HuH-7 (cell line): ENCODE measurements around the gene LSM6.

Experiments
- DNase-seq: peaks from one replicate; pipeline ENCODE4 v3.0.0; 2011; ENCODE audit warnings: low spot score

LSM6 gene

DNA sequence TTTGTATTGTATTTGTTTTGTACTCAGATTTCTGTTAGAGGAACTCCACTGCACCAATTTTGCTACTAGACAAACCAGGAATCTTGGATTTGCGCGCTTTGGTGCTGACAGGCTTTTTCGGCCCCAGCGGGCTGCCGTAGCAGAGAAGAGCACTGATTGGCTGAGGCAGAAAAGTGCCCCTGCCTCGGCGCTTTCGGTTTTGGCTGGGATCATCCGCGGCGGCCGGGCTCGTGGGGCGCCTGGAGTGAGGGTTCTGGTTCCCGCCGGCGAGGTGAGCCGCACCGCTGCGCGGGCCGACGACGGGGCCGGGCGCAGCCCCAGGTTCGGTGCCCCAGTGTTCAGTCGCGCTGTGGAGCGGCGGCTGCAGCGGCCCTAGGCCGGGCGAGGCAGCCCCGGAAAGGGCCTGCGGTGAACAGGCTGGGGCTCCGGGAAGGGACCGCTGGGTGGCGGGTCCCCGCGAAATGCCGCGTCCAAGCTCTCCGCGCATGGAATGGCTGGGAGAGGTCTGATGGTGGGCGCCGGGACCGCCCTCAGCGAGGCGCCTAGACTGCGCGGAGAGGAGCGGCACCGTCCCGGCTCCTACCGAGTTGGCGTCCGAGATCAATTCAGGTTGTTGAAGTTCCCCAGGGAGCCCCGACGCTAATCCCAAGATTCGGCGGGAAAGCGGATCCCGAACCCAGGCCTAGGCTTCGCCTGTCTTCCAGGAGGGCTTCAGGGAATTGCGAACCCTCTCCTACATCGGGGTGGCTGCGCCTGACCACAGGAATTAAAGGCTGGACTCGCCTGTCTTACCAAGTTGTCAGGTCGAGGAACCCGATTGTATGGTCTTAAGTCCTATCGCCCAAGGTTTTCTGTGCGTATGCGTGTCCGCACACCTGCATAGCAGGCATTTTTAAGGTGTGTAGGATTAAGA lies at the start of gene LSM6:
LSM6 (plus strand) TSS at position 178 of the 913 bp plus-strand sequence. CDS start 7,204 bp downstream, outside the sequence.
- peak; percentile 78 for DNase-seq

DNA sequence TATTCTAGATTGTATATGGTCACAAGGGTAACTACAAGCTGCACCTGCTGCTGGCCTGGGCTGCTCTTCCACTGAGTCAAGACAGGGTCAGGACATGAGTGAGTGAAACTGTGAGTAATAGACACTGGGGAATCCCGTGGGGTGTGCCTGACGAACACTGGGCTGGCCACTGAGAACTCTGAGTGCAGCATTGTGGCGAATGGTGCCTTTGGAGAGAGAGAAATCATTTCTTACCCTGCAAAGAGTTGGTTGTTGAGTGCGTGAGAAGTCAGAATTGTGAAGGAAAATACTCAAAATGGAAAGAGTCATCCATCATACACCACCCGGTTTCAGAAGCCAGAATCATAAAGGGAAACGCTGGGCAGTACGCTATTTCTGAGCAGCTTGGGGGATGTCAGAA lies 43.1 kb upstream of the LSM6 start:
- DNase-seq = no peak

DNA sequence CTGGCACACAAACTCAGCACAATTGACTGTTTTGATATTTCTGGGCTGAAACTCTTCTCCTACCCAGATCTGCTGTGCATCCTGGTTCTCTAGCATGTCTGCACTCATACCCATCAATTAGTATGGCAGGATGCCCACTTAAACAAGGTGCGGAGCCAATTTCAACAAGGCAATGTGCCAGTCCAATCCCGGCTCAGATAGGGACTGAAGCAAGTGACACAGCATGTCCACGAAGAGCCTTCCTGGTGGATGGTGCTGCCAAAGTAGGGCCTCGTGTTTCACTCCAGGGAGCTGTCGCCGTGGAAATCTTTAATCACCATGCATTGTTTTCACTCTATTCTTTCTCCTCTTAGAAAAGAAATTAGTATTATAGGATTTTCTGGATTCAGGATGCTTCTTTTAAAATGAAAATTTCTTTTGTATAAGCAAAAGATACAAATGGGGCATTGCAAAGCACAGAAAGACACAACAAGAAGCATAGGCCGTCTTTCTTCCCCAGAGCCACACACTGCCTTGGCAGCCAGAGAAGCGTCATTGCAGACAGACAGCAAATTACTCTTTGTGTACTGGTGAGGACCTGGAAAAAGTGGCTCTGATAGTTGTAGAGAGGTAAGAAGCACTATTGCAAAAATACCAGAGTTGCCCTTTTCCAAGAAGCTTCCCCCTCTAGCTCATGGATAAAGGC lies 40.6 kb upstream of the LSM6 start:
- DNase-seq = no peak

DNA sequence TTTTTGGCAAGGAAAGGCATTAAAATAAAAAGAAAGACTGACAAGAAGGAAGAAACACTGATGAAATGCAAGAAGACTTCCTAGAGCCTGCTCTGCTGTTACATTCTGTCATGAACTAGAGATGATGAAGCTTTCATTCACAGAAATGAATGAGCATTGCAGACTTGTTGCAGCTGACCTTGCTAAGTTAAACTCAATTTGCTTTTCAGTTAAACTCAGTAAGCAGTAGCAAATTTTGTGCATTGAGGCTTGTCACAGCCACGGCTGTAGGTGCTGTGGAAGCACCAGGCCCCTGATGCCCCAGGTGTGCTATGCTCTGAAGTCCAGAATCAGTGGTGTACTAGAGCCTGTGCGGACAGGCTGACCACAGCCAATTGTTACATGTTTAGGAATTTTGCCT lies 39.6 kb upstream of the LSM6 start:
- no peak for DNase-seq

DNA sequence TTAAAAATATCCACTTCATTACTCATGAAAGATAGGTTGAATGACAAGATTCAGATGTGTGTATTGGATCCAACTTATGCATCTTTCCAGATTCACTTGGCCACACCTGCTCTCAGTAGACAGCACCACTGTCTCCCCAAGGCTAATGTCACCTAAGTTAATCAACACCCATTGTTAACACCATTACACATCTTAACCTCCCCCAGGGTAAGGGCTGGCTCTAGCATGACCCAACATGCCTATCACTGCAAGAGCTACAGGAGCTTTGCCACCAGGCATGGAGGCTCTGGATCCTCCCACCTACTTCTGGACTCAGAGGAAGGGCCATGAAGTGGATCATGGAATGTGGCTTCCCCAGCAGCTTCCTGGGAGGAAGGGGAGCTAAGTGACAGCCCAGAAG lies 32.8 kb upstream of the LSM6 start:
- no peak for DNase-seq

DNA sequence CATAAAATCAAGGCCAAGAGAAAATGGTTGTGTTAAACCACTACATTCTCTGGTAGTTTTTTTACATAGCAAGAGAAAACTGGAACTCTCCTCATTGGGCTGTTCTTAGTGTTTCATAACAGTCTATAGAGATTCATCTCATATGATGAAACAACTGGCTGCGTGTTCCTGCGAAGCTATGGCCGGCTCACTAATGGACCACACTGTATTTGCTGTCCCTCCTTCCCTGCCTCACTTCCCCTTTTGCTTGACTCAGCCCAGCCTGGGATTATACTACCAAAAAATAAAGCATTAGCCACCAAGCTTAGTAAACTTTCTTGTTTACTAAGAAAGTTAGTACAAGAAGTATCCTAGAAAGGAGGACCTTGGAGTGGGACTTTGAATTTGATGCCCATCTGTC lies 31.6 kb upstream of the LSM6 start:
- DNase-seq = no peak

DNA sequence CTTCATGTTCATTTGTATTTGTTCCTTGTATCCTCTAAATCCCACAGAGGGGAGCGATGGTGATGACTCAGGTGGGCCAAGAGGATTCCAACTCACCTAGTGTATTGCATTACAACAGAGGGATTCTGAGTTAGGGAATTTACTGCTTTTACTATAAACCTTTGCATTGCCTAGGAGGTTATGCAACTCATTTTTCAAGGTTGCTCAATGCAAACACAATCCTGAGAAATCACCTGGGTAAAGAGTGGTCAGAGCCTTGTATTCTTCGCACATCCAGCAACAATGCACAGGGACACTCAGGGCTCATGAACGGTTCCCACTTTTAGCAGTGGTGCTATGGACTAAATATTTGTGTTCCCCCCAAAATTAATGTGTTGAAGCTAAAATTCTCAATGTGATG lies 28.6 kb upstream of the LSM6 start:
- DNase-seq = peak; percentile 23

DNA sequence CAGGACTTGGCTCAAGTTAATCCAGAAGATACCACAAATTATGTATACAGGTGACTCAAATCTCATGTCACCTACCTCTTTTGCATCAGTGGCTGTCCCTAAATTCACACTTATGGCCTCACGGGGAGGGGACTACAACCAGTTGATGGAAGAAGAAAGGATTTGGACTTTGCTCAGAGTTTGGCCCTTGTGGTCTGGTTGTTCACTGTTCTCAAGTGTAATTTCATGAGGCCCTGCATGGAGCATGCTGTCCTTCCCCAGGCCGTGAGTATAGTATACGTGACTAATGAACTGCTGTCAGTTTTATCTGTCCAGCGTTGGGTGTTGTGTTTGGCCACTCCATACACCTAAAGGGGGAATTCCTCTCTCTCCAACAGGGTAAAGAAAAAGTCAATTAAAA lies 27.5 kb upstream of the LSM6 start:
- DNase-seq = peak; percentile 17

DNA sequence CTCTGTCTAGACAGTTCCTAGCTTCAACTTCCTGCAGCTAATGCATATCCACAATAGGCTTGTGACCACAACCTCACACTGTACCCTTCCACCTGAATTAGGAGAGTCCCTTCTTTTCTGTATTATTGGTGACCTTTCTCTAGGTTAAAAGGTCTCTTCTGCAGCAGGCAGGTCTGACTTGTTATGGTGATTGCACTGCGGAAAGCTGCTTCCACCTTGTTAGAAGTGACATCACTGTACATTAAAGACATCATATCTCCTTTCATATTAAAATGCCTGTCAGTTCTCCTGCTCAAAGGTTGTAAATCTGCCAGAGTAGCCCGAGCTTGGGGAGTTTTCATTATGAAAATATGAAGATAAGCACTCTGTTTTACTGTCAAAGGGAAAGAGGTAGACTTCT lies 21.5 kb upstream of the LSM6 start:
- no peak for DNase-seq

DNA sequence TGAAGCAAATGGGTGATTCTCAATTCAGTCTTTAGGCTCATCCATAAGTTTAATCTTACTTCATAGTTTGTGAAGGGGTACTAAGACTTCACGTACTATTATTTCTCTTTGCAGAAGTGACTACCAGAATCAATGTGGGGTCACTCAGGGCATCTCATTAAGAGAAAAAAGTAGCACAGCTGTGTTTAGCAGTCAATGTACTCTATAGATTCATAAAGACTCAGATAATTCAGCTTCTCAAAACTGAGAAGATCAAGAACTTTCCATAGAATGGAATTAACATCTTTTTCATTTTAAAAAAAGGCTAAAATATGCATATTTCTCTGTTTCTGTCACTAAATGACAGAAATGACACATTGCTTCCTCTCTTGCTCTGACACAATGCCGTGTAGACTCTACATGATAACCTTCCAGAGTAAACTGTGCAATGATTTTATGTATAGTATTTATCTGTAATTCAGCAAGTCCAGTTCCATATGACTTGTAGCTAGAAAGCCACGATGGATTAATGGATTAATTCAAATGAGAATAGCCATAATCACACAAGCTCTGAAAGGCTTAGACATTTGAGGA lies 20.3 kb upstream of the LSM6 start:
- DNase-seq = no peak

DNA sequence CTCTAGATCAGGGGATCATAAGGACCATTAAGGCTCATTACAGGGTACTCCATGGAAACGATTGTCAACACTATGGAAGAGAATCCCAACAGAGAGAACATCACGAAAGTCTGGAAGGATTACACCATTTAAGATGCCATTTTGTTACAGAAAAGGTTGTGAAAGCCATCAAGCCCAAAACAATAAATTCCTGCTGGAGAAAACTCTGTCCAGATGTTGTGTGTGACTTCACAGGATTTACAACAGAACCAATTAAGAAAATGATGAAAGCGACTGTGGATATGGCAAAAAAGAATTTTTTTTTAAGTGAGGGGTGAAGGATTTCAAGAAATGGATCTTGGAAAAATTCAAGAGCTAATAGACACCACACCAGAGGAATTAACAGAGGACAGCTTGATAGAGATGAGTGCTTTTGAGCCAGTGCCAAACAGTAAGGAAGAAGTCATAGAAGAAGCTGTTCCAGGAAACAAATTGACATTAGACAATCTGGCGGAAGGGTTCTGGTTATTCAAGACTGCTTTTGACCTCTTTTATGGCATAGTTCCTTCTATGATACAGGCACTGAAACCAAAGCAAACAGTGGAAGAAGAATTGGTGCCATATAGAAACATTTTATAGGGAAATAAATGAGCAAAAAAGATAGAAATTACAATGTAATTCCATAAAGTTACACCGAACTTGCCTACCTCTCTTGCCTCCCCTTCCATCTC lies 17.3 kb upstream of the LSM6 start:
- DNase-seq = no peak

DNA sequence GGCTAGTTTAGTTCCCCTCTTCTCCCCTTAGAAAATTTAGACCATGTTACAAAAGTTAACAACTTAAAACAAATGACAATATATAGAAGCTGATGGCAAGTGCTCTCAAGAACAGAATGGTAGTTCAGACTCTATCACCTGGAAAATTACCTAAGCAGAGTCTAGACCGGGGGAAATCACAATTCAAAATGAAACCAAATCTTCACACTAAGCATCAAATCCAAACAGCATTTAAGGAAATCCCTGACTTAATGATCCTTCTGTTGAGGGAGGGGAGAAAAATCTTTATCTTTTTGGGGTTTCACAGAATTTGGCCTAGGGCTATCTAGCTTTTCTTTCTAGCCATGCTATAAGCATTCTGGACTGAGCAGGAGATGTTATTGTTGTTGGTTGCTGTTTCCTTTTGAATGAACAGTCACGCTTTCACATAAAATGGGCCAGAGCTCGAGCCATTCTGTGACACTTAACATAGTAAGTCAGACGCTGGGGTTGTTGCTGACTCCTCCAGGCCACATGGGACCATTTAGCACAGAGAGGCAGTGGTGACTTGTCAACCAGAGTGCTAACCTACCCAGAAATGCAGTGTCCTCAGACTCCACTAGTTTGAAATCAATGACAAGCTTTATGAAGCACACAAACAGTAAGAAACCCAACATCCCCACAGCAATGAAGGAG lies 16.0 kb upstream of the LSM6 start:
- no peak for DNase-seq

DNA sequence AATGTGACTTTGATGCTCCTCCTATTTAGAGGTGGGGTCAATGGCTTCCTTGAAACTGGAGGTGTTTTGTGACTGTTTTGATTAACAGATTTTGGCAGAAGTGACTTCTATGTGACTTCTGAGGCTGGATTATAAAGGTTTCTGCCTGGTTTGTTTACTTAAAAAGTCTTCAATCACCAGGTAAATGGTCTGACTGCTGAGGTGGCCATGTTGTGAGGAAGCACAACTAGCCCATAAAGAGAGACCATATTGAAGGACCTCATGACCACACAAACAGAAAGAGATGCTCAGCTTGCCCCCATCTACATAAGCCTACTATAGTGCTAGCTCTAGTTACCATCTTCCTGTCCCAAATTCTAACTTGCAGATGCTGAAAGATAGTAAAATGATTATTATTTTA lies 14.3 kb upstream of the LSM6 start:
- no peak for DNase-seq

DNA sequence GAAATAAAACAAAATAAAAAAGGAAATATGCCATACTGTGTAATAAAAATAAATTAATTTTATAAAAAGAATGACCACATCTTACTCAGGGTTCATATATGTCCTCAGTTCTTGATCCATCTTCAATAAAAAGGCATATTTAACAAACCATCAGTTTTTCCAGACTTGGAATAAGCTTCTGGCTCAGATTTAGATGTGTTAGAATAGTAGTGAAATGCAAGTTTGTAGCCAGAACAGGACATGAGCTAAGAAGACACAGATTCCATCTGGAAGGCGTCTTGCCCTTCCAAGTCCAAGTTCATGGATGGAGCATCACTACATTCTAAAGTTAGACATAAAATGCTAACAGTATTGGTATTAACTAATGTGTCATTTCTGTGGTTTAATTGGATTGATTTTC lies 10.3 kb upstream of the LSM6 start:
- no peak for DNase-seq

DNA sequence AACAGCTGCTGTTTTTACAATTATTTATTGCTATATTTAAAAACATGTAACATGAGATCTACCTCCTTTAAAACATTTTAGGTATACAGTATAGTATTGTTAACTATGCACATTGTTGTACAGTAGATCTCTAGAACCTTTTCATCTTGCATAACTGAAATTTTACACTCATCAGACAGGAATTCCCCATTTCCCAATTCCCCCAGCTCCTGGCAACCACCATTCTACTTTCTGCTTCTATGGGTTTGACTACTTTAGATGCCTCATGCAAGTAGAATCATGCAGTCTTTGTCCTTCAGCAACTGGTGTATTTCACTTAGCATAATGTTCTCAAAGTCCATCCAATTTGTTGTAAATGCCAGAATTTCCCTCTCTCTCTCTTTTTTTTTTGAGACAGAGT lies 9.7 kb upstream of the LSM6 start:
- no peak for DNase-seq

DNA sequence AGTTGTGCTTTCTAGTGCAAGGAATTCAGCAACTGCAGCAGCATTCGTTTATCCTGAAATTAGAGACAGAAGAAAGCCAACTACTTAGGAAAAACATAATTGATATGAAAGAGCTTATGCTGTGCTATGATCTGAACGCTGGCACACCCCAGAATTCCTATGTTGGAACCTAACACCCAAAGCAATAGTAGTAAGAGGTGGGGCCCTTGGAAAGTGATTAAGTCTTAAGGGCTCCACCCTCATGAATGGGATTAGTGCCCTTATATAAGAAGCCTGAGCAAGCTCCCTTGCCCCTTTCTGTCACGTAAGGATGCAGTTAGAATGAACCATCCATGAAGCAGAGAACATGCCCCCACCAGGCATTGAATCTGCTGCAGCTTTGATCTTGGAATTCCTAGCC lies 5.4 kb upstream of the LSM6 start:
- DNase-seq = no peak

DNA sequence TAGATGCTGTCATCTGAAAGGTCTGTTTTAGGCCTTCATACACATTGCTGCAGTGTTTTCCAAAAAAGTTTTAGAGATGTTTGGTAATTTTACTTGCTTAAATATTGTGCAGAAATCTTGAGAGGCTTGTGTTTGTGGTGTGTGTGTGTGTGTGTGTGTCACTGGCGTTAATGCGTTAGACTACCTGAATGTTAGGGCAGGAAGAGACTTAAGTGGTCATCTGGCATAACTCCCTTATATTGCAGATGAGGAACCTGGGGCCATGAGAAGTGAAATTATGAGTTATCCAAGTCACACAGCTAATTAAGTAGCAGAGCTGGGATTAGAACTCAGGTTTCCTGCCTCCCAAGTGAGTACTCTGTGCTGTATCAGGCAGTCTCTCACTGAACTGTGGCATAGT lies 1.4 kb downstream of the LSM6 start:
- DNase-seq = no peak

DNA sequence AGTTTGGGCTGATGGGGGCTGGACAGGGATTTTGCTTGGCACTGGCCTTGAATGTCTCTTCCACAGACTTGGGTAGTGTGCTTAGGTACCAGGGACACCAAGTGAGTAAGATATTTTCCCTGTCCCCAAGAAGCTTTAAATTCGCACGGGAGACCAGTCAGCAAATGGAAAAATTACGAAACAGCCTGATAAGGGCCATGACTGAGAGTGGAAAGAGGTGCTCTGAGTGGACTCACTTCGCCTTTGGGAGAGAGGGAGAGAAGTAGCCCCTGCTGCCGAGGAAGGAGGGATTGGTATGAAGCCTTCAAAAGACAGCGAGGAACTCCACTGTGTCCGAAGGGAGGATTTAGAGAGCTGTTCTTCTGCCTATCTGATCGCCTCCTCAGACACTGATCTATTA lies 2.6 kb downstream of the LSM6 start:
- no peak for DNase-seq

DNA sequence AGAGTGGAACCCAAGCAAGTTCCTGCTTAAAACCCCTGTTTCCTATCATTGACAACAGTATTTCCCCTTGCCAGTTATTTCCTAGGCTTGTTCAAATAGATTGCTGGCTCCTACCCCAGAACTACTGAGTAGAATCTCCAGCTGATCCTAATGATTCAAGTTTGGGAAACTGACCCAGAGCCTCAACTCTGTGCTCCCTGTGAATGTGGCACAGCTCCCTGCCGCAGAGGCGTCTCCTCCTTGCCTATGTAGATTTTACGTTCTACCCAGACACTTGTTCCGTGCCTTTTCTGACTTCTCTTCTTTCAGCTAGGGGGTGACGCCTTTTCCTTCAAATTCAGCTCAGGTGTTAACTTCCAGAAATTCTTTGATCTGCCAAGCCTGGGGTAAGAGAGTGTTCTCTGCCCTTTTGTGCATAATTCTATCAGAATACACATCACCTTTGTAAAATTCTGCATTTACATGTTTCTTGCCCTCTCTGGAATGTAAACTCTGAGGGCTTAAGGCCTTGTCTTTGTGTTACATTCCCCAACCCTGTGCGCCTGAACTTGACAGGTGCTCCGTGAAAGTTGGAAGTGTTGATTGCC lies 4.4 kb downstream of the LSM6 start:
- no peak for DNase-seq

DNA sequence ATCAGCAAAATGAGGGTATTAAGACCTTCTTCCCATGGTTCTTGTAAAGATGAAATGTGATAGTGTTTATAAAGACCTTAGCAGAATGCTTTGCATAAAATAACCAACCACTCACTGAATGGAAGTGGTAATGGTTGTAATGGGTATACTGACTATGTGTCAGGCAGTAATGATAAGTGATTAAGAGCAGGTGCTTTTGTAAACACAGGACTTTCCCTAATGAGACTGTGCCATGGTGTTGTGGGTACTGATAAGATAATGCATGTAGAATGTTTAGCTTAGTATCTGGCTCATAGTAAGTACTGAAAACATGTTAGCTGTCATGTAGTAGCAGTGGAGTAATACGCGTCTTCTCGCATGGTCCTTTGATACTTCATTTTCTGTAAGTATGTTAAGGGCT lies 6.9 kb downstream of the LSM6 start:
- no peak for DNase-seq

DNA sequence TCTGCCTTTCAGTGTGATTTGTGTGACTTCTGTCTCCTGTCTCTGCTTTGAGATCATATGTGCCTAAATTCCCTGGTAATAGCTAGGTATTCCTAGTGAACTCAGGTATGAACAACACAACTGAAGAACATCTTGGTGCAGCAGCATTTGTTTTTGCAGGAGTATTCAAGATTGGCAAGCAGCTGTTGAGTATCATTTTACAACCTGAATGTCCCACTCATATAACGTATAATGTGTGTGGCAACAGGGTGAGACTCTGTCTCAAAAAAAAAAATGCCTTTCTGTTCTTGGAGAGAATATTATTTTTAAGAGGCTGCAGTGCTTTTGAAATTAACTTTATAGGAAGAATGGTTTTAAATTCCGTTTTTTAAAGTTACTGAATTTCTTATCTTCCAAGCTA lies 7.7 kb downstream of the LSM6 start:
- no peak for DNase-seq

DNA sequence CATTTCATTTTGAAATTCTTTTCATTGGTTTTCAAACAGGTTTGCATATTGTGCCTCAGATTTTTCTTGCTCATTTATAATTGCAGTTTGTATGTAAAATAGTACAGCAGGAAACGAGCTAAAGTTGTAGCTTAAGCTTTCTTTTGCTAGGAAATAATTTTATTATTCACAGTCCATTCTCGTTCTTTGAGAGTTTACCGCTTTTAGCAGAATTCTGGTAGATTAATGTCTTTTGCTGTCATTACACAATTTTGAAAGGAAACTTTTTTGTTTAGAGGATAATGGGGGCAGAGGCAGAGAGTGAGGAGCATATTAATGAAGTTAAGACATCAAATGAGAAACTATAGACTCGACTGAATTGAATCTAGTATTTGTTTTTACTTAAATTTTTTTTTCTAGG lies 10.5 kb downstream of the LSM6 start:
- no peak for DNase-seq
